ENCODE data around the gene PTPRS.

GRCh38 chr19:5389353-5389752 is 48.7 kb upstream of the PTPRS start:
- TF ChIP-seq POLR2A (IDR thresholded peaks at IDR 0.05): no peak
- TF ChIP-seq CTCF (IDR thresholded peaks at IDR 0.05 in 8 of 11, conservative IDR thresholded peaks at IDR 0.05 in 3 of 11): no peak
- no peak for TF ChIP-seq POLR2AphosphoS5 (IDR thresholded peaks at IDR 0.05)
